Breast epithelium (tissue), 3 donors: Measurements from ENCODE around the gene LCE3A.

Experiments
- POLR2AphosphoS5 ChIP-seq, 3 donors: sonication (generic); formaldehyde crosslinking; IDR thresholded peaks; one replicate each; pipeline ENCODE4 v1.6.1; 2017; ENCODE audit warnings: antibody characterized with exemption in 3 of 3
- TF ChIP-seq, protein P1 (sequence below), 3 donors: fragments of 450-650 bp; IDR thresholded peaks; one replicate each; pipeline ENCODE4 v1.5.1; 2016 to 2017; ENCODE audit warnings: antibody characterized with exemption in 3 of 3, mild to moderate bottlenecking in 3 of 3, moderate library complexity in 3 of 3

DNA sequence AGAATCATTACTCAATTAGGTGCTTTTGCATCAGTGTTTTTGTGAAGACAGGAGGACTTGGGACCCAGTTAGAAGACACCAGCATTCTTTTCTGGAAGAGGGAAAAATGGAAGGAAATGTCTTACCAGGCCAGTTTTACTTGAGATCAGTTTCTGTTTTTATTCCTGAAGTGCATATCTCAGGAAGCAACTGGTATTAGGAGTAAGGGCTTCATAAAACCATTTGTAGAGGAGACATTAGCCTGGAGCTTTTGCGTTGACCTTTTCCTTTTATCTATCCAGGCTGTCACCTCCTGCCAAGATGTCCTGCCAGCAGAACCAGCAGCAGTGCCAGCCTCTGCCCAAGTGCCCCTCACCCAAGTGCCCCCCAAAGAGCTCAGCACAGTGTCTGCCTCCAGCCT, 9.4 kb downstream of the LCE3A start, which contains the start of gene LCE3B:
- no peak for TF ChIP-seq POLR2AphosphoS5 (IDR thresholded peaks at IDR 0.05)
- TF ChIP-seq, protein P1, sequence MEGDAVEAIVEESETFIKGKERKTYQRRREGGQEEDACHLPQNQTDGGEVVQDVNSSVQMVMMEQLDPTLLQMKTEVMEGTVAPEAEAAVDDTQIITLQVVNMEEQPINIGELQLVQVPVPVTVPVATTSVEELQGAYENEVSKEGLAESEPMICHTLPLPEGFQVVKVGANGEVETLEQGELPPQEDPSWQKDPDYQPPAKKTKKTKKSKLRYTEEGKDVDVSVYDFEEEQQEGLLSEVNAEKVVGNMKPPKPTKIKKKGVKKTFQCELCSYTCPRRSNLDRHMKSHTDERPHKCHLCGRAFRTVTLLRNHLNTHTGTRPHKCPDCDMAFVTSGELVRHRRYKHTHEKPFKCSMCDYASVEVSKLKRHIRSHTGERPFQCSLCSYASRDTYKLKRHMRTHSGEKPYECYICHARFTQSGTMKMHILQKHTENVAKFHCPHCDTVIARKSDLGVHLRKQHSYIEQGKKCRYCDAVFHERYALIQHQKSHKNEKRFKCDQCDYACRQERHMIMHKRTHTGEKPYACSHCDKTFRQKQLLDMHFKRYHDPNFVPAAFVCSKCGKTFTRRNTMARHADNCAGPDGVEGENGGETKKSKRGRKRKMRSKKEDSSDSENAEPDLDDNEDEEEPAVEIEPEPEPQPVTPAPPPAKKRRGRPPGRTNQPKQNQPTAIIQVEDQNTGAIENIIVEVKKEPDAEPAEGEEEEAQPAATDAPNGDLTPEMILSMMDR (IDR thresholded peaks at IDR 0.05): no peak
